ENCODE data around the gene TENT4A. TPM values are rescaled to one million over a fixed set of nuclear protein-coding genes. Genes with fewer than 3 reads are reported as not detected.
A peak's percentile ranks its signal among the peaks of the same experiment; 100 is the strongest.

TENT4A gene
- total RNA-seq, 4 donors from 2014 or later: 20.9 to 70.3 (median 28.1) TPM

DNA sequence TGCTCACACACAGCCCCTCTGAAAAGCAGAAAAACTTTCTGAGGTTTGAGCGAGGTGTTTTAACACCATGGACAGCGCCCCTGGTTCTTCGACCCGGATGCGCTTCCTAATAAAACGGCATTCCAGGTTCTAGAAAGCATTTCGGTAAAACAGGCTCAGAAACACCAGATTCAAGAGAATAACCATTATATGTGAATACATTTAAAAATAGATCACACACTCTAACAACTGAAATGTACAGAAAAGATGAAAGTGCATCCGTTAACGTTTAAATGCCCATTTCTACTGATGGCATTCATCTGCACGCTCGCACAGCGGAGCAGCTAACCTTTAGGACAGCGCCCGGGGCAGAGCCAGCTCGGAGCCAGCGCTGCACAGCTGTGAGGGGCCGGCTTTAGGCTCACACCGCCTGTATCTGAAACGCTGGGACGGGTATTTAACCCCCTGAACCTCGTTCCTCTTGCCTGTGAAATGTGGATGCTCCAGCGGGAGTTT, 26.3 kb upstream of the TENT4A start:
- H3K4me1 ChIP-seq: peaks cover 0 to 6% (median 0%) of the 10 kb centered on the region in 4 donors
- H3K4me3 ChIP-seq: peak overlapping the region in 1 of 4 donors; percentile 30
- intact Hi-C loops (cut with DNase I; ENCODE audit: low total_unique reads): no loop called here
- peaks cover 24% of the 10 kb centered on the region for H3K27me3 ChIP-seq
- no peak for DNase-seq
- WGBS, 2 donors (ENCODE audit: low coverage in 1 of 2): 0 to 8% methylated on average over 9 to 22 of the region's 22 CpGs
- in situ Hi-C loops (cut with MboI; ENCODE audit: low pct_ligation_motif_present in 1 of 4, low pct_unique_long_range_greater_than_20kb in 1 of 4, low sequenced_read_pairs in 3 of 4): no loop called here
- no peaks in the 10 kb centered on the region for H3K9me3 ChIP-seq
- no peaks in the 10 kb centered on the region for H3K36me3 ChIP-seq
- no peak overlapping the region for H3K27ac ChIP-seq
- TF ChIP-seq POLR2AphosphoS5 (IDR thresholded peaks at IDR 0.05) (no peak), POLR2A (IDR thresholded peaks at IDR 0.05) (no peak), EP300 (IDR thresholded peaks at IDR 0.05; ENCODE audit: low read depth) (no peak)
- TF ChIP-seq, protein P1, sequence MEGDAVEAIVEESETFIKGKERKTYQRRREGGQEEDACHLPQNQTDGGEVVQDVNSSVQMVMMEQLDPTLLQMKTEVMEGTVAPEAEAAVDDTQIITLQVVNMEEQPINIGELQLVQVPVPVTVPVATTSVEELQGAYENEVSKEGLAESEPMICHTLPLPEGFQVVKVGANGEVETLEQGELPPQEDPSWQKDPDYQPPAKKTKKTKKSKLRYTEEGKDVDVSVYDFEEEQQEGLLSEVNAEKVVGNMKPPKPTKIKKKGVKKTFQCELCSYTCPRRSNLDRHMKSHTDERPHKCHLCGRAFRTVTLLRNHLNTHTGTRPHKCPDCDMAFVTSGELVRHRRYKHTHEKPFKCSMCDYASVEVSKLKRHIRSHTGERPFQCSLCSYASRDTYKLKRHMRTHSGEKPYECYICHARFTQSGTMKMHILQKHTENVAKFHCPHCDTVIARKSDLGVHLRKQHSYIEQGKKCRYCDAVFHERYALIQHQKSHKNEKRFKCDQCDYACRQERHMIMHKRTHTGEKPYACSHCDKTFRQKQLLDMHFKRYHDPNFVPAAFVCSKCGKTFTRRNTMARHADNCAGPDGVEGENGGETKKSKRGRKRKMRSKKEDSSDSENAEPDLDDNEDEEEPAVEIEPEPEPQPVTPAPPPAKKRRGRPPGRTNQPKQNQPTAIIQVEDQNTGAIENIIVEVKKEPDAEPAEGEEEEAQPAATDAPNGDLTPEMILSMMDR (IDR thresholded peaks at IDR 0.05): no peak

DNA sequence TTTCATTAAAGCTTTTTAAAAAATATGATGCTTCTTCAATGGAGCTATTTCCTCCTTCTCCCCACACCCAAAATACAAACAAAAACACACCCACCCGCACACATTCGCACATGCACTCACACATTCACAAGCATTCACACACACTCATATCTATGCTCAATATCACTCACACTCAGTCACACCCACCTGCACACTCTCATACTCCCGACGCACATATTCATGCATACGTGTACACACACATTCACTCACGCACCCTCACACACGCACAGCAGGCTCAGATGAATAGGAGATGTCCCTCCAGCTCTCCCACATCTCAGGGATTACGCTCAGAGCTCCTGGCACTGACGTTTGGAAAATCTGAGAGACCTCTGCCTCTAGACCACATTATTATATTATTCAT, 25.7 kb upstream of the TENT4A start:
- TF ChIP-seq POLR2AphosphoS5 (IDR thresholded peaks at IDR 0.05) (no peak), POLR2A (IDR thresholded peaks at IDR 0.05) (no peak), EP300 (IDR thresholded peaks at IDR 0.05; ENCODE audit: low read depth) (no peak)
- TF ChIP-seq, protein P1 (IDR thresholded peaks at IDR 0.05): no peak
- Histone ChIP-seq H3K27ac (no peak overlapping the region), H3K36me3 (no peaks in the 10 kb centered on the region), H3K27me3 (peaks cover 29% of the 10 kb centered on the region), H3K9me3 (no peaks in the 10 kb centered on the region), H3K4me1 (peaks cover 0 to 6% (median 0%) of the 10 kb centered on the region in 4 donors), H3K4me3 (no peak overlapping the region)
- in situ Hi-C loops (cut with MboI; ENCODE audit: low pct_ligation_motif_present in 1 of 4, low pct_unique_long_range_greater_than_20kb in 1 of 4, low sequenced_read_pairs in 3 of 4) (no loop called here), intact Hi-C loops (cut with DNase I; ENCODE audit: low total_unique reads) (no loop called here)
- no peak for DNase-seq
- 52 to 61% methylated on average over 5 to 9 of the region's 9 CpGs for WGBS, 2 donors (ENCODE audit: low coverage in 1 of 2)

DNA sequence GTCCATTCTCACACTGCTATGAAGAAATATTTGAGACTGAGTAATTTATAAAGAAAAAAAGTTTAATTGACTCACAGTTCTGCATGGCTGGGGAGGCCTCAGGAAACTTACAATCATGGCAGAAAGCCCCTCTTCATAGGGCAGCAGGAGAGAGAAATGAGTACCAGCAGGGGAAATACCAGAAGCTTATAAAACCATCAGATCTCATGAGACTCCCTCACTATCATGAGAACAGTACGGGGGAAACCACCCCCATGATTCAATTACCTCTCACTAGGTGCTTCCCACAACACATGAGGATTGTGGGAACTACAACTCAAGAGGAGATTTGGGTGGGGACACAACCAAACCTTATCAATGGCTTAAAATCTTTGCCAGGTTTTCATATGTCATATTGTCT, 20.3 kb upstream of the TENT4A start:
- Histone ChIP-seq H3K4me3 (no peak overlapping the region), H3K9me3 (no peaks in the 10 kb centered on the region), H3K4me1 (no peaks in the 10 kb centered on the region), H3K27me3 (peaks cover 48% of the 10 kb centered on the region), H3K36me3 (no peaks in the 10 kb centered on the region), H3K27ac (no peak overlapping the region)
- TF ChIP-seq, protein P1 (IDR thresholded peaks at IDR 0.05): no peak
- no peak for TF ChIP-seq POLR2A (IDR thresholded peaks at IDR 0.05)
- TF ChIP-seq POLR2AphosphoS5 (IDR thresholded peaks at IDR 0.05): no peak
- TF ChIP-seq EP300 (IDR thresholded peaks at IDR 0.05; ENCODE audit: low read depth): no peak
- in situ Hi-C loops (cut with MboI; ENCODE audit: low pct_ligation_motif_present in 1 of 4, low pct_unique_long_range_greater_than_20kb in 1 of 4, low sequenced_read_pairs in 3 of 4): no loop called here
- intact Hi-C loops (cut with DNase I; ENCODE audit: low total_unique reads): no loop called here
- DNase-seq: no peak
- 50 to 80% methylated on average over 1 of the region's 1 CpG for WGBS, 2 donors (ENCODE audit: low coverage in 1 of 2)

DNA sequence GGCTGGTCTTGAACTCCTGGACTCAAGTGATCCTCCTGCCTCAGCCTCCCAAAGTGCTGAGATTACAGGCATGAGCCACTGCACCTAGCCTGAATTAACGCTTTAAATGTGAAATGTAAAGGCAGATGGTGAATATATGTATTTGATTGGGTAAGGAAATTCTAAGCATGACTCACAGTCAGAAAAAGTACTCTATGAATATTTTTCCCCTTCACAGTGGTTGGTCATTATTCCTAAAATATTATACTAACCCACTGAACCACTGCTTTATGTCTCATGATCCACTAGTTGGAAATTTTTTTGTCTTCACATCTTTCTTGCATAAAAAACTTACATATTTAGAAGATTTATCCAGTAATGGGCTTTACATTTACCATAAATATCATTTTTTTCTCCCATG, 14.5 kb upstream of the TENT4A start:
- 42 to 82% methylated on average over 1 of the region's 1 CpG for WGBS, 2 donors (ENCODE audit: low coverage in 1 of 2)
- intact Hi-C loops (cut with DNase I; ENCODE audit: low total_unique reads): no loop called here

More for the DNA sequence above, 14.5 kb upstream of the TENT4A start:
- TF ChIP-seq POLR2AphosphoS5 (IDR thresholded peaks at IDR 0.05): no peak
- TF ChIP-seq, protein P1 (IDR thresholded peaks at IDR 0.05): no peak
- no peak for TF ChIP-seq POLR2A (IDR thresholded peaks at IDR 0.05)
- TF ChIP-seq EP300 (IDR thresholded peaks at IDR 0.05; ENCODE audit: low read depth): no peak
- Histone ChIP-seq H3K4me3 (no peak overlapping the region), H3K36me3 (no peaks in the 10 kb centered on the region), H3K27me3 (peaks cover 22% of the 10 kb centered on the region), H3K4me1 (no peaks in the 10 kb centered on the region), H3K9me3 (no peaks in the 10 kb centered on the region), H3K27ac (no peak overlapping the region)
- no peak for DNase-seq
- in situ Hi-C loops (cut with MboI; ENCODE audit: low pct_ligation_motif_present in 1 of 4, low pct_unique_long_range_greater_than_20kb in 1 of 4, low sequenced_read_pairs in 3 of 4): no loop called here
